H1 (cell line): ENCODE results near the gene ARMC9. TPM values are rescaled to one million over a fixed set of nuclear protein-coding genes. Genes with fewer than 3 reads are reported as not detected.

Source experiments
- KDM5A ChIP-seq: fragments of 200-600 bp; IDR thresholded peaks from 2 replicates; pipeline ENCODE4 v1.7.1; 2012; ENCODE audit warnings: mild to moderate bottlenecking, low read length, inconsistent platforms, mixed read lengths
- TCF12 ChIP-seq: IDR thresholded peaks from 2 replicates; pipeline ENCODE4 v1.6.1; 2011; ENCODE audit warnings: low read depth, mild to moderate bottlenecking, low read length
- polyA plus RNA-seq, 7 experiments: library from polyadenylated mRNA; depleted of rRNA in 3 of 7; stranded (reverse) in 5 of 7; unstranded in 2 of 7; fragments of >200 nt in 5 of 7; fragments of 200-250 nt in 2 of 7; gene quantifications; 1 replicate in 5 of 7; 2 replicates in 1 of 7; 4 replicates in 1 of 7; pipeline versions ENCODE4 v1.2.1 to v1.2.3, GENCODE V29; 2011 to 2013; ENCODE audit warnings: missing spikeins in 2 of 7, mixed read lengths in 2 of 7
- total RNA-seq: library from RNA; stranded (reverse); fragmentation: NEBNext Ultra II Directional; extraction: Animal tissue kit (Norgen Biotek cat#: 25700); gene quantifications from 2 replicates; pipeline ENCODE4 v1.2.1, GENCODE V29; 2021
- TF ChIP-seq, protein P1 (sequence below): fragments of 300-600 bp; sonication (generic); IDR thresholded peaks from 2 replicates; pipeline ENCODE4 v1.7.1; 2012; ENCODE audit warnings: low read length, moderate library complexity, mild to moderate bottlenecking, inconsistent platforms; ENCODE audit not compliant: insufficient replicate concordance

The ARMC9 gene
- total and polyA plus RNA-seq, 2 of the 8 experiments (the other 6 are each of a cell fraction or from before 2014, with no cell fraction given): 23.2 to 36.1 TPM

- TF ChIP-seq, protein P1, sequence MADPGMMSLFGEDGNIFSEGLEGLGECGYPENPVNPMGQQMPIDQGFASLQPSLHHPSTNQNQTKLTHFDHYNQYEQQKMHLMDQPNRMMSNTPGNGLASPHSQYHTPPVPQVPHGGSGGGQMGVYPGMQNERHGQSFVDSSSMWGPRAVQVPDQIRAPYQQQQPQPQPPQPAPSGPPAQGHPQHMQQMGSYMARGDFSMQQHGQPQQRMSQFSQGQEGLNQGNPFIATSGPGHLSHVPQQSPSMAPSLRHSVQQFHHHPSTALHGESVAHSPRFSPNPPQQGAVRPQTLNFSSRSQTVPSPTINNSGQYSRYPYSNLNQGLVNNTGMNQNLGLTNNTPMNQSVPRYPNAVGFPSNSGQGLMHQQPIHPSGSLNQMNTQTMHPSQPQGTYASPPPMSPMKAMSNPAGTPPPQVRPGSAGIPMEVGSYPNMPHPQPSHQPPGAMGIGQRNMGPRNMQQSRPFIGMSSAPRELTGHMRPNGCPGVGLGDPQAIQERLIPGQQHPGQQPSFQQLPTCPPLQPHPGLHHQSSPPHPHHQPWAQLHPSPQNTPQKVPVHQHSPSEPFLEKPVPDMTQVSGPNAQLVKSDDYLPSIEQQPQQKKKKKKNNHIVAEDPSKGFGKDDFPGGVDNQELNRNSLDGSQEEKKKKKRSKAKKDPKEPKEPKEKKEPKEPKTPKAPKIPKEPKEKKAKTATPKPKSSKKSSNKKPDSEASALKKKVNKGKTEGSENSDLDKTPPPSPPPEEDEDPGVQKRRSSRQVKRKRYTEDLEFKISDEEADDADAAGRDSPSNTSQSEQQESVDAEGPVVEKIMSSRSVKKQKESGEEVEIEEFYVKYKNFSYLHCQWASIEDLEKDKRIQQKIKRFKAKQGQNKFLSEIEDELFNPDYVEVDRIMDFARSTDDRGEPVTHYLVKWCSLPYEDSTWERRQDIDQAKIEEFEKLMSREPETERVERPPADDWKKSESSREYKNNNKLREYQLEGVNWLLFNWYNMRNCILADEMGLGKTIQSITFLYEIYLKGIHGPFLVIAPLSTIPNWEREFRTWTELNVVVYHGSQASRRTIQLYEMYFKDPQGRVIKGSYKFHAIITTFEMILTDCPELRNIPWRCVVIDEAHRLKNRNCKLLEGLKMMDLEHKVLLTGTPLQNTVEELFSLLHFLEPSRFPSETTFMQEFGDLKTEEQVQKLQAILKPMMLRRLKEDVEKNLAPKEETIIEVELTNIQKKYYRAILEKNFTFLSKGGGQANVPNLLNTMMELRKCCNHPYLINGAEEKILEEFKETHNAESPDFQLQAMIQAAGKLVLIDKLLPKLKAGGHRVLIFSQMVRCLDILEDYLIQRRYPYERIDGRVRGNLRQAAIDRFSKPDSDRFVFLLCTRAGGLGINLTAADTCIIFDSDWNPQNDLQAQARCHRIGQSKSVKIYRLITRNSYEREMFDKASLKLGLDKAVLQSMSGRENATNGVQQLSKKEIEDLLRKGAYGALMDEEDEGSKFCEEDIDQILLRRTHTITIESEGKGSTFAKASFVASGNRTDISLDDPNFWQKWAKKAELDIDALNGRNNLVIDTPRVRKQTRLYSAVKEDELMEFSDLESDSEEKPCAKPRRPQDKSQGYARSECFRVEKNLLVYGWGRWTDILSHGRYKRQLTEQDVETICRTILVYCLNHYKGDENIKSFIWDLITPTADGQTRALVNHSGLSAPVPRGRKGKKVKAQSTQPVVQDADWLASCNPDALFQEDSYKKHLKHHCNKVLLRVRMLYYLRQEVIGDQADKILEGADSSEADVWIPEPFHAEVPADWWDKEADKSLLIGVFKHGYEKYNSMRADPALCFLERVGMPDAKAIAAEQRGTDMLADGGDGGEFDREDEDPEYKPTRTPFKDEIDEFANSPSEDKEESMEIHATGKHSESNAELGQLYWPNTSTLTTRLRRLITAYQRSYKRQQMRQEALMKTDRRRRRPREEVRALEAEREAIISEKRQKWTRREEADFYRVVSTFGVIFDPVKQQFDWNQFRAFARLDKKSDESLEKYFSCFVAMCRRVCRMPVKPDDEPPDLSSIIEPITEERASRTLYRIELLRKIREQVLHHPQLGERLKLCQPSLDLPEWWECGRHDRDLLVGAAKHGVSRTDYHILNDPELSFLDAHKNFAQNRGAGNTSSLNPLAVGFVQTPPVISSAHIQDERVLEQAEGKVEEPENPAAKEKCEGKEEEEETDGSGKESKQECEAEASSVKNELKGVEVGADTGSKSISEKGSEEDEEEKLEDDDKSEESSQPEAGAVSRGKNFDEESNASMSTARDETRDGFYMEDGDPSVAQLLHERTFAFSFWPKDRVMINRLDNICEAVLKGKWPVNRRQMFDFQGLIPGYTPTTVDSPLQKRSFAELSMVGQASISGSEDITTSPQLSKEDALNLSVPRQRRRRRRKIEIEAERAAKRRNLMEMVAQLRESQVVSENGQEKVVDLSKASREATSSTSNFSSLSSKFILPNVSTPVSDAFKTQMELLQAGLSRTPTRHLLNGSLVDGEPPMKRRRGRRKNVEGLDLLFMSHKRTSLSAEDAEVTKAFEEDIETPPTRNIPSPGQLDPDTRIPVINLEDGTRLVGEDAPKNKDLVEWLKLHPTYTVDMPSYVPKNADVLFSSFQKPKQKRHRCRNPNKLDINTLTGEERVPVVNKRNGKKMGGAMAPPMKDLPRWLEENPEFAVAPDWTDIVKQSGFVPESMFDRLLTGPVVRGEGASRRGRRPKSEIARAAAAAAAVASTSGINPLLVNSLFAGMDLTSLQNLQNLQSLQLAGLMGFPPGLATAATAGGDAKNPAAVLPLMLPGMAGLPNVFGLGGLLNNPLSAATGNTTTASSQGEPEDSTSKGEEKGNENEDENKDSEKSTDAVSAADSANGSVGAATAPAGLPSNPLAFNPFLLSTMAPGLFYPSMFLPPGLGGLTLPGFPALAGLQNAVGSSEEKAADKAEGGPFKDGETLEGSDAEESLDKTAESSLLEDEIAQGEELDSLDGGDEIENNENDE: no peak
- TF ChIP-seq TCF12: no peak
- no peak for TF ChIP-seq KDM5A
Measured at GRCh38 chr2:231391981-231392380, 193.6 kb downstream of the ARMC9 start (continued).
